Measurements from ENCODE around the gene GALNT16. TPM values are rescaled to one million over a fixed set of nuclear protein-coding genes. Genes with fewer than 3 reads are reported as not detected.
"Not testable (repeated sequence)": the region's sequence is repeated elsewhere in the genome, so short reads cannot be mapped to it uniquely, and the experiment has no call there.

Gene GALNT16
- total RNA-seq, 1 donor from 2014 or later: 124 TPM

- H3K9me3 Mint-ChIP-seq (ENCODE audit: unreplicated experiment): peaks cover 3% of the 10 kb centered on the region
These were observed 11.1 kb downstream of the GALNT16 start for GRCh38 chr14:69270795-69271708.

GRCh38 chr14:69274321-69274720, 14.4 kb downstream of the GALNT16 start:
- peaks cover 3% of the 10 kb centered on the region for H3K9me3 Mint-ChIP-seq (ENCODE audit: unreplicated experiment)
- no peaks in the 10 kb centered on the region for H3K27me3 Mint-ChIP-seq (ENCODE audit: unreplicated experiment)
- DNase-seq: no peak
- no peak overlapping the region for H3K4me3 Mint-ChIP-seq (ENCODE audit: unreplicated experiment)
- no peak overlapping the region for H3K27ac Mint-ChIP-seq (ENCODE audit: unreplicated experiment)
- H3K36me3 Mint-ChIP-seq (ENCODE audit: unreplicated experiment): peaks cover 5% of the 10 kb centered on the region
- TF ChIP-seq CTCF (IDR thresholded peaks at IDR 0.05; ENCODE audit: partially characterized antibody, unreplicated experiment): no peak
- peaks cover 8% of the 10 kb centered on the region for H3K4me1 Mint-ChIP-seq (ENCODE audit: low read depth, unreplicated experiment)

More at GRCh38 chr14:69270795-69271708, 11.1 kb downstream of the GALNT16 start:
- no peak overlapping the region for H3K27ac Mint-ChIP-seq (ENCODE audit: unreplicated experiment)
- no peaks in the 10 kb centered on the region for H3K36me3 Mint-ChIP-seq (ENCODE audit: unreplicated experiment)
- TF ChIP-seq CTCF (IDR thresholded peaks at IDR 0.05; ENCODE audit: partially characterized antibody, unreplicated experiment): no peak
- H3K4me1 Mint-ChIP-seq (ENCODE audit: low read depth, unreplicated experiment): peaks cover 14% of the 10 kb centered on the region
- no peak overlapping the region for H3K4me3 Mint-ChIP-seq (ENCODE audit: unreplicated experiment)
- H3K27me3 Mint-ChIP-seq (ENCODE audit: unreplicated experiment): no peaks in the 10 kb centered on the region
- DNase-seq: no peak

- Mint-ChIP-seq H3K9me3 (ENCODE audit: unreplicated experiment) (peaks cover 3% of the 10 kb centered on the region), H3K27ac (ENCODE audit: unreplicated experiment) (no peak overlapping the region), H3K4me3 (ENCODE audit: unreplicated experiment) (no peak overlapping the region), H3K36me3 (ENCODE audit: unreplicated experiment) (peaks cover 5% of the 10 kb centered on the region), H3K4me1 (ENCODE audit: low read depth, unreplicated experiment) (peaks cover 12% of the 10 kb centered on the region), H3K27me3 (ENCODE audit: unreplicated experiment) (no peaks in the 10 kb centered on the region)
- no peak for TF ChIP-seq CTCF (IDR thresholded peaks at IDR 0.05; ENCODE audit: partially characterized antibody, unreplicated experiment)
- DNase-seq: no peak
These were observed 15.4 kb downstream of the GALNT16 start for GRCh38 chr14:69275331-69275730.

- H3K4me1 Mint-ChIP-seq (ENCODE audit: low read depth, unreplicated experiment): peaks cover 12% of the 10 kb centered on the region
- not testable (repeated sequence) for H3K27me3 Mint-ChIP-seq (ENCODE audit: unreplicated experiment)
These were observed 17.4 kb downstream of the GALNT16 start for GRCh38 chr14:69277356-69277755.

GRCh38 chr14:69280746-69281291, 20.9 kb downstream of the GALNT16 start:
- no peaks in the 10 kb centered on the region for H3K27me3 Mint-ChIP-seq (ENCODE audit: unreplicated experiment)
- no peak overlapping the region for H3K4me3 Mint-ChIP-seq (ENCODE audit: unreplicated experiment)
- H3K36me3 Mint-ChIP-seq (ENCODE audit: unreplicated experiment): peaks cover 9% of the 10 kb centered on the region
- no peak overlapping the region for H3K27ac Mint-ChIP-seq (ENCODE audit: unreplicated experiment)
- H3K9me3 Mint-ChIP-seq (ENCODE audit: unreplicated experiment): no peaks in the 10 kb centered on the region
- TF ChIP-seq CTCF (IDR thresholded peaks at IDR 0.05; ENCODE audit: partially characterized antibody, unreplicated experiment): no peak
- DNase-seq: no peak
- H3K4me1 Mint-ChIP-seq (ENCODE audit: low read depth, unreplicated experiment): peaks cover 9% of the 10 kb centered on the region

More at GRCh38 chr14:69277356-69277755, 17.4 kb downstream of the GALNT16 start:
- not testable (repeated sequence) for DNase-seq; H3K4me3 Mint-ChIP-seq (ENCODE audit: unreplicated experiment); H3K36me3 Mint-ChIP-seq (ENCODE audit: unreplicated experiment); H3K27ac Mint-ChIP-seq (ENCODE audit: unreplicated experiment); H3K9me3 Mint-ChIP-seq (ENCODE audit: unreplicated experiment)

All from glutamatergic neuron (in vitro differentiated cells).